NCI-H748 (cell line): ENCODE data around the gene ARF6.

Source experiments
- DNase-seq: peaks from one replicate; lab custom pipeline; 2025; ENCODE audit not compliant: unreplicated experiment; lab: John Stamatoyannopoulos, UW

ARF6 gene

DNA sequence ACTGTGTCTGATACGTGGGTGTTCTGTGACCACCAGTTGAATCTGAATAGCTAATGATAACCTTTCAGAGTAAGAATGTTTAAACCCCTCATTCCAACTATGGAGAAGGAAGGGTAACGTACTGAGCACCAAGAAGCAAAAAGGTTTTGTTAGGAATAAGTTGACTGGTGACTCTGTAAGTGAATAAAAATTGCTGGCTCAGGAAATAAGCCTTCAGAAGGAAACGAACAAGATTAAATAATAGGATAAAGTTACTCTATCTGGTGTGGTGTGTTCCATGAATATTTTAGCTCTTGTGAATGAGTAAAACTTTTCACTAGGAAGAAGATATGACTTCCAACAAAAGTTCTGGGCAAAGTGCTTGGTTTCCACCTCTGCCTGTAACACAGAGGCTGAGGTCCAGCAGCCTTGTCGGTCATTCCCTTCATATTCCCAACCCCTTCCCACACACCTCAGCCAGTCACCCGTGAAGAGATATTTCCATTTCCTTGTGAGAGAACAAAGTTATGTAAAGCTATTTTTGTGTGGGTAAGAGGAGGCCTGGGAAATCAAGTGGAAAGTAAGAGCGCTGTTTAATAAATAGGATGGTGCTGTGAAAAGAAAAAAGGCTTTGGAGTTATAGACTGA is 47.1 kb downstream of the ARF6 start:
- DNase-seq = no peak

DNA sequence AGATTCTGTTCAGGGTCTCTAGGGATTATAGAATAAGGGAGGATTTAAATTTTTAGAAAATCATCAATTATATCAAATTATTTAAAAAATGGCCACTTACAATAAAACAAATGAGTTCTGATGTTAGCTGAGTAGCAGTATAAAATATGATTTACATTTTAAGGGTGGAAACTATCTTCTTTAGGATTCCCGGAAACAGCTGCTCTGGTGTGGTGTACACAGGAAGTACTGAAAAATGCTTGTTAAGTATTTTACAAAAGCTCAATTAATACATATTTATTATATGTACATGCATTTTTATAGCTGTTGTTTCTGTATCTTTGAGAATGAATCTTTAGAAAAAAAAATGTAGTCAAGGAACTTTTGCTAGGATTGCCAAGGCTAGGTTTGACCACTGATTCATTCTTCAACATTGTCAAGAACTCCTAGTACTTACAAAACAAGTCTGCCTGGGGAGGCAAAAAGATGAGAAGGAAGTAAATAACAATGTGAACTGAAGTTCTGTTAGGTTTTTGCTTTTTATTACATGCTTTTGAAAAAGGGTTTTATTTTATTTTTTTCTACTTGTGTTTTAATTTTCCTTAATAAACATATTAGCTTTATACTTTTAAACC is 48.0 kb downstream of the ARF6 start:
- DNase-seq = no peak

DNA sequence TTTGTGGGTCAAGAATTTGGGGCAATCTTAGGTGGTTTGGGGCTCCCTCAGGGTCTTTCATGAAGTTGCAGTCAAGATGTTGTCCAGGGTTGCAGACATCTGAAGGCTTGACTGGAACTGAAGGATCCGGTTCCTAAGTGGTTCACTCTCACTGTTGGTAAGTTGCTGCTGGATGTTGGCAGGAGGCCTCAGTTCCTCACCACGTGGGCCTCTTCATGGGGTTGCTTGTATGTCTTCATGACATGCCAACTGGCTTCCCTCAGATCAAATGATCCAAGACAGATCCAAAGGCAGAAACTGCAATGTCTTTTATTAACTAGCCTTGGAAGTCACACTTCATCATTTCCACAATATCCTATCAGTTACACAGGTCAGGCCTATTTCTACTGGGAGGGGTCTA is 49.2 kb downstream of the ARF6 start:
- no peak for DNase-seq

DNA sequence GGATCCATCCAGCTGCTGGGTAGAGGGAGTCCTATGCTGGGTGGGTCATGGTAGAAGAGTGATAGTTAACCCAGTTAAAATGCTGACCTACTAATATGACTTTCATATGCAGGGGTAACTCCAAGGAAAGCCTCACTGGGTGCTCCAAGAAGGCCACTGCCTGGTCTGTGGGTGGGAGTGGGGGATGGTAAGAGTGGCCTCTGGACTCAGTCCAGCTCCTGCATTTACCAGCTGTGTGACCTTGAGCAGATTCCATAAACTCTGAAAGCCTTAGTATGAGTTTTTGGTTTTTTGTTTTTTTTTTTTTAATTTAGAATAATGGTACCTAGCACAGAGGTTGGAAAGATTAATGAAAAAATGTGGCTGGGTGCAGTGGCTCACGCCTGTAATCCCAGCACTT is 51.6 kb downstream of the ARF6 start:
- DNase-seq = no peak

DNA sequence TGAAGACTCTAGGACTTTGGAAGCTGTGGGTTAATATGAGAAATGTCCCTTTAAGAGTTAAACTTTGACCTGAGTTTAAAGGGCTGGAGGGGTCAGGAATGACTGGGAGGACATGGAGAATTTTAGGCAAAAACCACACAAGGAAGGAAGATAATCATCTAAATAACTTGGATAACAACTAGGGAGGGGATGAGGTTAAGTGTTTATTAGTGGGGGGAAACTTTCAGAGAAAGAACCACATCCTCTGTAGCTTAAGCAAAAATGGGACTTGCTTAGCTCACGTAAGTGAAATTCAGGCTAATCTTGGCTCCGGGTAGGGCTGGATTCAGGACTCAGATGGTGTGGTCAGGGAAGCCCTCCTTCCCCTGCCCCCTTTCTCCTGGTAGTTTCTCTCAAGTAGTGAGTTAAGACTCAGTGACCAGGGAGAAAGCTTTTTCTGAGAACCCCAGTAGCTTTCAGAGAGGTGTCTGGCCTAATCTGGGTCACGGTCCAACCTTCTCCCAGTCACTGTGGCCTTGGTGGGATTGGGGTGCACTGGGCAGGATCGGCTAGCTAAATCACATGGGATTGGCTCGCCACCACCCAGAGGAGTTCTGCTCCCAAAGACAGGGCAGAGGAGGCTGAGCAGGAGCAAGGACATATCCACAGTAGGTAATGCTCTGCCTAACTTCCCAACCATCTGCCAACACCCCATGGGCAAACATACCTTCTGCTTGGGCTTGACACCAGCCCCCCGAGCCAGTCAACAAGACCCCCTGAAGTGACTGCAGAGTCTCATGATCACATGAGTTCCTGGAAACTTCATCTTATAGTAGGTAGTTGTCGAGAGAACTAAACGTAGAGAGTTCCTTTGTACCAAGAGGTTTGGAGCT is 52.8 kb downstream of the ARF6 start:
- no peak for DNase-seq
